ENCODE data around the gene SBF2.

Gene SBF2

GRCh38 chr11:10317151-10317755 is 23.2 kb upstream of the SBF2 start:
- no peak for DNase-seq

GRCh38 chr11:10315083-10315482 is 21.1 kb upstream of the SBF2 start:
- DNase-seq: no peak

- no peak for DNase-seq
Measured at GRCh38 chr11:10314199-10315072, 20.4 kb upstream of the SBF2 start.

- no peak for DNase-seq
Measured at GRCh38 chr11:10311802-10312201, 17.8 kb upstream of the SBF2 start.

- DNase-seq: no peak
Measured at GRCh38 chr11:10310301-10310841, 16.4 kb upstream of the SBF2 start.

- DNase-seq: no peak
Measured at GRCh38 chr11:10309163-10310093, 15.4 kb upstream of the SBF2 start.

- no peak for DNase-seq
Measured at GRCh38 chr11:10308201-10308954, 14.4 kb upstream of the SBF2 start.

- DNase-seq: peak; percentile 52
Measured at GRCh38 chr11:10307400-10308200, 13.6 kb upstream of the SBF2 start.

GRCh38 chr11:10307022-10307399 is 13.0 kb upstream of the SBF2 start:
- no peak for DNase-seq

GRCh38 chr11:10305964-10306918 is 12.2 kb upstream of the SBF2 start:
- DNase-seq: no peak

- peak; percentile 77 for DNase-seq
Measured at GRCh38 chr11:10305262-10305963, 11.4 kb upstream of the SBF2 start.

GRCh38 chr11:10304495-10305261 is 10.7 kb upstream of the SBF2 start, which contains the start of gene ADM:
Gene ADM (plus strand): TSS chr11:10305073. CDS start chr11:10305701, 628 bp downstream.
- peak; percentile 77 for DNase-seq

GRCh38 chr11:10303558-10304363 is 9.7 kb upstream of the SBF2 start:
- no peak for DNase-seq

- no peak for DNase-seq
Measured at GRCh38 chr11:10302744-10303557, 8.9 kb upstream of the SBF2 start.

GRCh38 chr11:10302359-10302743 is 8.3 kb upstream of the SBF2 start:
- no peak for DNase-seq

- no peak for DNase-seq
Measured at GRCh38 chr11:10301656-10302358, 7.8 kb upstream of the SBF2 start.

Data from GOT3 (cell line).